WTC11 (cell line): ENCODE results near the gene GDF7.
"Not testable (repeated sequence)": the region's sequence is repeated elsewhere in the genome, so short reads cannot be mapped to it uniquely, and the experiment has no call there.

Source experiments
- CBFB ChIP-seq: sonication (generic); formaldehyde crosslinking; IDR thresholded peaks from 2 replicates; pipeline ENCODE4 v1.8.1; 2022; ENCODE audit warnings: mild to moderate bottlenecking, low read depth, missing genetic modification reagents
- CREB1 ChIP-seq: sonication (generic); formaldehyde crosslinking; IDR thresholded peaks from 2 replicates; pipeline ENCODE4 v1.8.0; 2023; ENCODE audit warnings: mild to moderate bottlenecking, missing genetic modification reagents
- ELF4 ChIP-seq: sonication (generic); formaldehyde crosslinking; IDR thresholded peaks from 2 replicates; pipeline ENCODE4 v1.8.1; 2022; ENCODE audit warnings: low read depth, mild to moderate bottlenecking, moderate library complexity, missing genetic modification reagents
- ETV6 ChIP-seq: sonication (generic); formaldehyde crosslinking; IDR thresholded peaks from 2 replicates; pipeline ENCODE4 v1.8.1; 2022; ENCODE audit warnings: mild to moderate bottlenecking, missing genetic modification reagents
- JUN ChIP-seq: sonication (generic); formaldehyde crosslinking; IDR thresholded peaks from 2 replicates; pipeline ENCODE4 v1.8.0; 2023; ENCODE audit warnings: mild to moderate bottlenecking, missing genetic modification reagents
- NR3C1 ChIP-seq: sonication (generic); formaldehyde crosslinking; conservative IDR thresholded peaks from 2 replicates; pipeline ENCODE4 v1.8.1; 2023; ENCODE audit warnings: low read depth, mild to moderate bottlenecking, missing genetic modification reagents
- RELA ChIP-seq: sonication (generic); formaldehyde crosslinking; IDR thresholded peaks from 2 replicates; pipeline ENCODE4 v1.8.1; 2022; ENCODE audit warnings: missing genetic modification reagents, mild to moderate bottlenecking, borderline replicate concordance
- SMAD4 ChIP-seq: sonication (generic); formaldehyde crosslinking; IDR thresholded peaks from 2 replicates; pipeline ENCODE4 v1.8.0; 2022; ENCODE audit warnings: mild to moderate bottlenecking, missing genetic modification reagents
- TF ChIP-seq, protein P1 (sequence below): fragments of 200-600 bp; IDR thresholded peaks from 2 replicates; pipeline ENCODE4 v1.8.0; 2022; ENCODE audit warnings: antibody characterized with exemption
- TF ChIP-seq, protein P2 (sequence below): sonication (generic); formaldehyde crosslinking; IDR thresholded peaks from 2 replicates; pipeline ENCODE4 v1.8.1; 2023; ENCODE audit warnings: mild to moderate bottlenecking, missing genetic modification reagents
- TF ChIP-seq, protein P3 (sequence below): sonication (generic); formaldehyde crosslinking; IDR thresholded peaks from 2 replicates; pipeline ENCODE4 v1.8.0; 2022; ENCODE audit warnings: mild to moderate bottlenecking, missing genetic modification reagents
- TF ChIP-seq, protein P4 (sequence below): sonication (generic); formaldehyde crosslinking; IDR thresholded peaks from 2 replicates; pipeline ENCODE4 v1.8.0; 2022; ENCODE audit warnings: mild to moderate bottlenecking, missing genetic modification reagents
- TF ChIP-seq, protein P5 (sequence below): sonication (generic); formaldehyde crosslinking; IDR thresholded peaks from 2 replicates; pipeline ENCODE4 v1.8.1; 2022; ENCODE audit warnings: mild to moderate bottlenecking, moderate library complexity, missing genetic modification reagents
- TF ChIP-seq, protein P6 (sequence below): fragments of 250-450 bp; sonication (Bioruptor Pico); IDR thresholded peaks from 2 replicates; pipeline ENCODE4 v1.9.0; 2021; ENCODE audit warnings: mild to moderate bottlenecking

DNA sequence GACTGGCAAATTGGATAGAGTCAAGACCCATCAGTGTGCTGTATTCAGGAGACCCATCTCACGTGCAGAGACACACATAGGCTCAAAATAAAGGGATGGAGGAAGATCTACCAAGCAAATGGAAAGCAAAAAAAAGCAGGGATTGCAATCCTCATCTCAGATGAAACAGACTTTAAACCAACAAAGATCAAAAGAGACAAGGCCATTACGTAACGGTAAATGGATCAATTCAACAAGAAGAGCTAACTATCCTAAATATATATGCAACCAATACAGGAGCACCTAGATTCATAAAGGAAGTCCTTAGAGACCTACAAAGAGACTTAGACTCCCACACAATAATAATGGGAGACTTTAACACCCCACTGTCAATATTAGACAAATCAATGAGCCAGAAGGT is 46.6 kb downstream of the GDF7 start:
- TF ChIP-seq, protein P1, sequence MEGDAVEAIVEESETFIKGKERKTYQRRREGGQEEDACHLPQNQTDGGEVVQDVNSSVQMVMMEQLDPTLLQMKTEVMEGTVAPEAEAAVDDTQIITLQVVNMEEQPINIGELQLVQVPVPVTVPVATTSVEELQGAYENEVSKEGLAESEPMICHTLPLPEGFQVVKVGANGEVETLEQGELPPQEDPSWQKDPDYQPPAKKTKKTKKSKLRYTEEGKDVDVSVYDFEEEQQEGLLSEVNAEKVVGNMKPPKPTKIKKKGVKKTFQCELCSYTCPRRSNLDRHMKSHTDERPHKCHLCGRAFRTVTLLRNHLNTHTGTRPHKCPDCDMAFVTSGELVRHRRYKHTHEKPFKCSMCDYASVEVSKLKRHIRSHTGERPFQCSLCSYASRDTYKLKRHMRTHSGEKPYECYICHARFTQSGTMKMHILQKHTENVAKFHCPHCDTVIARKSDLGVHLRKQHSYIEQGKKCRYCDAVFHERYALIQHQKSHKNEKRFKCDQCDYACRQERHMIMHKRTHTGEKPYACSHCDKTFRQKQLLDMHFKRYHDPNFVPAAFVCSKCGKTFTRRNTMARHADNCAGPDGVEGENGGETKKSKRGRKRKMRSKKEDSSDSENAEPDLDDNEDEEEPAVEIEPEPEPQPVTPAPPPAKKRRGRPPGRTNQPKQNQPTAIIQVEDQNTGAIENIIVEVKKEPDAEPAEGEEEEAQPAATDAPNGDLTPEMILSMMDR, result not testable (repeated sequence)
- TF ChIP-seq SMAD4 (CRISPR knock-in tag); ELF4 (CRISPR knock-in tag); ETV6 (CRISPR knock-in tag); CBFB (CRISPR knock-in tag); RELA (CRISPR knock-in tag); NR3C1; CREB1 (CRISPR knock-in tag); JUN (CRISPR knock-in tag): not testable (repeated sequence)
- TF ChIP-seq, protein P2, sequence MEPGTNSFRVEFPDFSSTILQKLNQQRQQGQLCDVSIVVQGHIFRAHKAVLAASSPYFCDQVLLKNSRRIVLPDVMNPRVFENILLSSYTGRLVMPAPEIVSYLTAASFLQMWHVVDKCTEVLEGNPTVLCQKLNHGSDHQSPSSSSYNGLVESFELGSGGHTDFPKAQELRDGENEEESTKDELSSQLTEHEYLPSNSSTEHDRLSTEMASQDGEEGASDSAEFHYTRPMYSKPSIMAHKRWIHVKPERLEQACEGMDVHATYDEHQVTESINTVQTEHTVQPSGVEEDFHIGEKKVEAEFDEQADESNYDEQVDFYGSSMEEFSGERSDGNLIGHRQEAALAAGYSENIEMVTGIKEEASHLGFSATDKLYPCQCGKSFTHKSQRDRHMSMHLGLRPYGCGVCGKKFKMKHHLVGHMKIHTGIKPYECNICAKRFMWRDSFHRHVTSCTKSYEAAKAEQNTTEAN (CRISPR knock-in tag), result not testable (repeated sequence)
- TF ChIP-seq, protein P3, sequence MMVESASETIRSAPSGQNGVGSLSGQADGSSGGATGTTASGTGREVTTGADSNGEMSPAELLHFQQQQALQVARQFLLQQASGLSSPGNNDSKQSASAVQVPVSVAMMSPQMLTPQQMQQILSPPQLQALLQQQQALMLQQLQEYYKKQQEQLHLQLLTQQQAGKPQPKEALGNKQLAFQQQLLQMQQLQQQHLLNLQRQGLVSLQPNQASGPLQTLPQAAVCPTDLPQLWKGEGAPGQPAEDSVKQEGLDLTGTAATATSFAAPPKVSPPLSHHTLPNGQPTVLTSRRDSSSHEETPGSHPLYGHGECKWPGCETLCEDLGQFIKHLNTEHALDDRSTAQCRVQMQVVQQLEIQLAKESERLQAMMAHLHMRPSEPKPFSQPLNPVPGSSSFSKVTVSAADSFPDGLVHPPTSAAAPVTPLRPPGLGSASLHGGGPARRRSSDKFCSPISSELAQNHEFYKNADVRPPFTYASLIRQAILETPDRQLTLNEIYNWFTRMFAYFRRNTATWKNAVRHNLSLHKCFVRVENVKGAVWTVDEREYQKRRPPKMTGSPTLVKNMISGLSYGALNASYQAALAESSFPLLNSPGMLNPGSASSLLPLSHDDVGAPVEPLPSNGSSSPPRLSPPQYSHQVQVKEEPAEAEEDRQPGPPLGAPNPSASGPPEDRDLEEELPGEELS (CRISPR knock-in tag), result not testable (repeated sequence)
- TF ChIP-seq, protein P4, sequence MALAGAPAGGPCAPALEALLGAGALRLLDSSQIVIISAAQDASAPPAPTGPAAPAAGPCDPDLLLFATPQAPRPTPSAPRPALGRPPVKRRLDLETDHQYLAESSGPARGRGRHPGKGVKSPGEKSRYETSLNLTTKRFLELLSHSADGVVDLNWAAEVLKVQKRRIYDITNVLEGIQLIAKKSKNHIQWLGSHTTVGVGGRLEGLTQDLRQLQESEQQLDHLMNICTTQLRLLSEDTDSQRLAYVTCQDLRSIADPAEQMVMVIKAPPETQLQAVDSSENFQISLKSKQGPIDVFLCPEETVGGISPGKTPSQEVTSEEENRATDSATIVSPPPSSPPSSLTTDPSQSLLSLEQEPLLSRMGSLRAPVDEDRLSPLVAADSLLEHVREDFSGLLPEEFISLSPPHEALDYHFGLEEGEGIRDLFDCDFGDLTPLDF (CRISPR knock-in tag), result not testable (repeated sequence)
- TF ChIP-seq, protein P5, sequence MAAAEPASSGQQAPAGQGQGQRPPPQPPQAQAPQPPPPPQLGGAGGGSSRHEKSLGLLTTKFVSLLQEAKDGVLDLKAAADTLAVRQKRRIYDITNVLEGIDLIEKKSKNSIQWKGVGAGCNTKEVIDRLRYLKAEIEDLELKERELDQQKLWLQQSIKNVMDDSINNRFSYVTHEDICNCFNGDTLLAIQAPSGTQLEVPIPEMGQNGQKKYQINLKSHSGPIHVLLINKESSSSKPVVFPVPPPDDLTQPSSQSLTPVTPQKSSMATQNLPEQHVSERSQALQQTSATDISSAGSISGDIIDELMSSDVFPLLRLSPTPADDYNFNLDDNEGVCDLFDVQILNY, result not testable (repeated sequence)
- TF ChIP-seq, protein P6, sequence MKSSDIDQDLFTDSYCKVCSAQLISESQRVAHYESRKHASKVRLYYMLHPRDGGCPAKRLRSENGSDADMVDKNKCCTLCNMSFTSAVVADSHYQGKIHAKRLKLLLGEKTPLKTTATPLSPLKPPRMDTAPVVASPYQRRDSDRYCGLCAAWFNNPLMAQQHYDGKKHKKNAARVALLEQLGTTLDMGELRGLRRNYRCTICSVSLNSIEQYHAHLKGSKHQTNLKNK, result not testable (repeated sequence)
